ENCODE results near the gene TMEM50B. TPM values are rescaled to one million over a fixed set of nuclear protein-coding genes. Genes with fewer than 3 reads are reported as not detected.

Gene TMEM50B
- total and polyA plus RNA-seq, 5 donors = 37.0 to 49.3 (median 40.7) TPM

DNA sequence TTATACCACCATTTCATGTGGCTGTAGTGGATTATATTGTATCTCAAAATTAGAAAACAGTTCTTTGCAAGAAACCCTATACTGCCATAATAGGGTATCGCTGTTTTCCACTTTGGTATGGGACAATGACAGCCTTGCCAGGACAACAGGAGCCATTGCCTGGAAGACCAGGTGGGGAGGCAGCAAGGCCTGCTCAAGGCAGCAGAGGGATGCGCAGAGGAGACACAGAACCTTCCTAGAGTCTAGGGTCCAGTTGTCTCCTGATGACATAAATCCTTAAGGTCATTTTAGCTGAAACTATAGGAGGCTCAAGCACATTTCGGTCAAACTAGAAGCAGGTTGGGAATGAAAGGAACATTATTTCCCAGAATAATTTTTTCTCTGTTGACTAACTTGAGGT, 48.9 kb downstream of the TMEM50B start:
- intact Hi-C loops (cut with DNase I) = loop anchor here in 1 of 4 donors (10.0 kb wide), 1 partner anchor 226 kb away; no protein-coding TSS in a partner anchor
- no peak overlapping the region for H3K27ac ChIP-seq (ENCODE audit: low read length)
- no peaks in the 10 kb centered on the region for H3K9me3 ChIP-seq (ENCODE audit: control insufficient read depth, low read length)
- DNase-seq = no peak
- no peaks in the 10 kb centered on the region for H3K27me3 ChIP-seq (ENCODE audit: control insufficient read depth, insufficient read depth)
- WGBS = 81% methylated on average over 3 of the region's 3 CpGs
- no peak overlapping the region for H3K4me3 ChIP-seq (ENCODE audit: low read length)
- no peaks in the 10 kb centered on the region for H3K4me1 ChIP-seq (ENCODE audit: control insufficient read depth, insufficient read depth, low read length)
- ATAC-seq = no peak

- Histone ChIP-seq H3K4me3 (ENCODE audit: low read length) (no peak overlapping the region), H3K27me3 (ENCODE audit: control insufficient read depth, insufficient read depth) (no peaks in the 10 kb centered on the region), H3K27ac (ENCODE audit: low read length) (no peak overlapping the region), H3K9me3 (ENCODE audit: control insufficient read depth, low read length) (no peaks in the 10 kb centered on the region), H3K4me1 (ENCODE audit: control insufficient read depth, insufficient read depth, low read length) (no peaks in the 10 kb centered on the region)
- intact Hi-C loops (cut with DNase I) = no loop called here
- DNase-seq (peak in 1 of 3 donors; percentile 37), ATAC-seq (peak; percentile 40 to 50)
- WGBS = 78% methylated on average over 8 of the region's 8 CpGs
Measured at GRCh38 chr21:33428669-33429068, 51.1 kb downstream of the TMEM50B start.

DNA sequence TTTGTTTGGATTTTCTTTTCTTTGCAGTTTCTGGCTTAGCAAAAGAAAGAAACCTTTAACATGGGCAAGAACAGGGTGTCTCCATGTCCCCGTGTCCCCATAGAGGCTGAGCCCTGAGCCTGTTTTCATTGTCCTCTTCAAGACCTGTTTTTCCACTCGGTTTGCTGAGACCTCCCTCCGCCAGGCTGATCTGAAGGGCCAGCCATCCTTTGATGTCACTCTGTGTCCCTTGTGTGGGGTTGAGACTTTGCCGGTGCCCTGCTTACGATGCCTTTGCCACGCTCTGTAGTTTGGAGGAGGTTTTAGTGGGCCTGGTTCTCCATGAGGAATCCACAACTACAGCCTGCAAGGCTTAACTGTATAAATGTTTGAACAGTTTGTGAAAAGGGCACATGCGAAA, 52.7 kb downstream of the TMEM50B start:
- Histone ChIP-seq H3K9me3 (ENCODE audit: control insufficient read depth, low read length) (no peaks in the 10 kb centered on the region), H3K4me1 (ENCODE audit: control insufficient read depth, insufficient read depth, low read length) (no peaks in the 10 kb centered on the region), H3K4me3 (ENCODE audit: low read length) (no peak overlapping the region), H3K27me3 (ENCODE audit: control insufficient read depth, insufficient read depth) (no peaks in the 10 kb centered on the region), H3K27ac (ENCODE audit: low read length) (no peak overlapping the region)
- intact Hi-C loops (cut with DNase I) = no loop called here
- 84% methylated on average over 7 of the region's 7 CpGs for WGBS
- DNase-seq = no peak
- ATAC-seq = no peak

DNA sequence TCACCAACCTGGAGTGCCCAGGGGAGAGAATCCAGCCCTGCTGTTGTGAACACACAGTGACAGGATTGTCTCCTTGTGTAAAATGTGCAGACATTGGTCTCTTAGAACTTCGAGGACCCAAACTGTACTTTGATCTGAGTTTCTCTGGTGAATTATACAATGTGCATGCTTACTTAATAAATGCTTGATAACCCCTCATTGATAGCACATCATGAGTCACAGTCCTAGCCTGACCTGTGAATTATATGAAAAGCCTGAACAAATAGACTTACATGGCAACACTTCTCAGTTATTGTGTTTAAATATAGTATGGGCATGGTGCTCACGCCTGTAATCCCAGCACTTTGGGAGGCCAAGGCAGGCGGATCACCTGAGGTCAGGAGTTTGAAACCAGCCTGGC, 53.9 kb downstream of the TMEM50B start:
- ATAC-seq = no peak
- intact Hi-C loops (cut with DNase I) = no loop called here

GRCh38 chr21:33424214-33424613, 55.6 kb downstream of the TMEM50B start:
- no peaks in the 10 kb centered on the region for H3K27me3 ChIP-seq (ENCODE audit: control insufficient read depth, insufficient read depth)
- no peaks in the 10 kb centered on the region for H3K9me3 ChIP-seq (ENCODE audit: control insufficient read depth, low read length)
- H3K4me3 ChIP-seq (ENCODE audit: low read length) = no peak overlapping the region
- ATAC-seq (no peak), DNase-seq (no peak)
- intact Hi-C loops (cut with DNase I) = no loop called here
- 93% methylated on average over 9 of the region's 9 CpGs for WGBS
- H3K27ac ChIP-seq (ENCODE audit: low read length) = no peak overlapping the region
- peaks cover 6% of the 10 kb centered on the region for H3K4me1 ChIP-seq (ENCODE audit: control insufficient read depth, insufficient read depth, low read length)

More for the DNA sequence above, 53.9 kb downstream of the TMEM50B start:
- WGBS = 91% methylated on average over 3 of the region's 3 CpGs
- Histone ChIP-seq H3K27me3 (ENCODE audit: control insufficient read depth, insufficient read depth) (no peaks in the 10 kb centered on the region), H3K4me1 (ENCODE audit: control insufficient read depth, insufficient read depth, low read length) (no peaks in the 10 kb centered on the region), H3K9me3 (ENCODE audit: control insufficient read depth, low read length) (no peaks in the 10 kb centered on the region), H3K27ac (ENCODE audit: low read length) (no peak overlapping the region), H3K4me3 (ENCODE audit: low read length) (no peak overlapping the region)
- DNase-seq = no peak

DNA sequence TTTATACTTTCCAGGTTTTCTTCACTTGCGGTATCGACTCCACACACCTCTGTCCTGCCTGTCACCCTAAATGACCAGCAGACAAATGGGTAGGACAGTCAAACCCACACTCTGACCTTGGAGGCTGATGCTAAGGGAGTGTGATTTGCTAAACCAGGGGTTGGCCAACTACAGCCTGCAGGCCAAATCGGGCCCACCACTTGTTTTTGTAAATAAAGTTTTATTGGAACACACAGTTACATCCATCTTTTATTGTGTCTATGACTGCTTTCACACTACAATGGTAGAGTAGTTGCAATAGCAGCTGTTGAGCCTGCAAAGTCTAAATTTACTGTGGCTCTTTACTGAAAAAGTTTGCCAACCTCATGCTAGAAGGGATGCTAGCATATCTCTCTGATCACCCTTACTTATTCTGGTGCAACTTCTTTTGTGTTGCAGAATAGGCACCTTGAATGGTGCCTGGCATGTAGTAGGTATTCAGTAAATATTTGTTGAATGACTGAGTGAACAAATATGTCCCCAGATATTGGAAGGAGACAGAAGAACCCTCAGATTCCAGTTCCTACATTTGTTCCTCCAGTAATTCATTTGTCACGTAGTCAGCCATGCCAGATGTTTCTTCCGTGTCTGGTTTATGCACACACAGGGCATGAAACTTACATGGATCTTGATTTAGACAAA, 57.9 kb downstream of the TMEM50B start:
- 95% methylated on average over 5 of the region's 5 CpGs for WGBS
- H3K9me3 ChIP-seq (ENCODE audit: control insufficient read depth, low read length) = no peaks in the 10 kb centered on the region
- no peak overlapping the region for H3K27ac ChIP-seq (ENCODE audit: low read length)
- no peaks in the 10 kb centered on the region for H3K27me3 ChIP-seq (ENCODE audit: control insufficient read depth, insufficient read depth)
- DNase-seq (no peak), ATAC-seq (no peak)
- intact Hi-C loops (cut with DNase I) = no loop called here
- H3K4me1 ChIP-seq (ENCODE audit: control insufficient read depth, insufficient read depth, low read length) = peaks cover 6% of the 10 kb centered on the region
- H3K4me3 ChIP-seq (ENCODE audit: low read length) = no peak overlapping the region

- ATAC-seq = peak; percentile 90 to 93
- DNase-seq = peak in 2 of 3 donors; percentile 64 to 77
- intact Hi-C loops (cut with DNase I) = no loop called here
- 81% methylated on average over 12 of the region's 12 CpGs for WGBS
- Histone ChIP-seq H3K4me1 (ENCODE audit: control insufficient read depth, insufficient read depth, low read length) (peaks cover 6% of the 10 kb centered on the region), H3K4me3 (ENCODE audit: low read length) (no peak overlapping the region), H3K9me3 (ENCODE audit: control insufficient read depth, low read length) (no peaks in the 10 kb centered on the region), H3K27me3 (ENCODE audit: control insufficient read depth, insufficient read depth) (no peaks in the 10 kb centered on the region), H3K27ac (ENCODE audit: low read length) (peak overlapping the region; percentile 26)
Measured at GRCh38 chr21:33419538-33420123, 60.1 kb downstream of the TMEM50B start.

GRCh38 chr21:33418691-33419090, 61.1 kb downstream of the TMEM50B start:
- 42% methylated on average over 2 of the region's 2 CpGs for WGBS

GRCh38 chr21:33414926-33415325, 64.8 kb downstream of the TMEM50B start:
- WGBS = 74% methylated on average over 11 of the region's 11 CpGs
- H3K4me1 ChIP-seq (ENCODE audit: control insufficient read depth, insufficient read depth, low read length) = peaks cover 2% of the 10 kb centered on the region
- no peaks in the 10 kb centered on the region for H3K27me3 ChIP-seq (ENCODE audit: control insufficient read depth, insufficient read depth)
- H3K4me3 ChIP-seq (ENCODE audit: low read length) = no peak overlapping the region
- H3K27ac ChIP-seq (ENCODE audit: low read length) = no peak overlapping the region
- no peaks in the 10 kb centered on the region for H3K9me3 ChIP-seq (ENCODE audit: control insufficient read depth, low read length)
- no peak for ATAC-seq
- intact Hi-C loops (cut with DNase I) = no loop called here
- no peak for DNase-seq

More at GRCh38 chr21:33418691-33419090, 61.1 kb downstream of the TMEM50B start:
- ATAC-seq (peak; percentile 54 to 81), DNase-seq (peak; percentile 80 to 94 (median 89))
- Histone ChIP-seq H3K27me3 (ENCODE audit: control insufficient read depth, insufficient read depth) (no peaks in the 10 kb centered on the region), H3K27ac (ENCODE audit: low read length) (no peak overlapping the region), H3K4me3 (ENCODE audit: low read length) (no peak overlapping the region), H3K9me3 (ENCODE audit: control insufficient read depth, low read length) (no peaks in the 10 kb centered on the region), H3K4me1 (ENCODE audit: control insufficient read depth, insufficient read depth, low read length) (peaks cover 6% of the 10 kb centered on the region)
- intact Hi-C loops (cut with DNase I) = no loop called here

DNA sequence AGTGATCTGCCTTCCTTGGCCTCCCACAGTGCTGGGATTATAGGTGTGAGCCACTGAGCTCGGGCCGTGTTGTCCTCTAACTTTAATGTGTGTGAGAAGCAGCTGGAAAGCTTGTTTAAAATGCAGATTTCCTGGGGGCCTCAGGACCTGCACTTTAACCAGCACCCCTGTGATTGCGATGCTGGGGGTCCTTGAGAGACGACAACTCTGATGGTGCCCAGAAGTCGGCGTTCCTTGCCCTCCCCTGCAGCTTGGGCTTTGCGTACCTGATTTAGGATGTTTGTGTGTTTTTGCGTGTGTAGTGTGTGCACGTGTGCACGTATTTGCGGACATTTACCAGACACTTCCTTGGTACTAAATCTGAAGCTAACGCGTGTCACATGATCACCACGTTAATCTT, 65.7 kb downstream of the TMEM50B start:
- no peaks in the 10 kb centered on the region for H3K4me1 ChIP-seq (ENCODE audit: control insufficient read depth, insufficient read depth, low read length)
- DNase-seq = no peak
- WGBS = 85% methylated on average over 14 of the region's 14 CpGs

GRCh38 chr21:33412832-33413519, 66.8 kb downstream of the TMEM50B start:
- Histone ChIP-seq H3K27me3 (ENCODE audit: control insufficient read depth, insufficient read depth) (no peaks in the 10 kb centered on the region), H3K4me1 (ENCODE audit: control insufficient read depth, insufficient read depth, low read length) (no peaks in the 10 kb centered on the region), H3K9me3 (ENCODE audit: control insufficient read depth, low read length) (no peaks in the 10 kb centered on the region), H3K27ac (ENCODE audit: low read length) (no peak overlapping the region), H3K4me3 (ENCODE audit: low read length) (no peak overlapping the region)
- intact Hi-C loops (cut with DNase I) = no loop called here
- 72% methylated on average over 9 of the region's 9 CpGs for WGBS
- no peak for DNase-seq
- ATAC-seq = no peak

More for the DNA sequence above, 65.7 kb downstream of the TMEM50B start:
- Histone ChIP-seq H3K27ac (ENCODE audit: low read length) (no peak overlapping the region), H3K4me3 (ENCODE audit: low read length) (no peak overlapping the region), H3K27me3 (ENCODE audit: control insufficient read depth, insufficient read depth) (no peaks in the 10 kb centered on the region), H3K9me3 (ENCODE audit: control insufficient read depth, low read length) (no peaks in the 10 kb centered on the region)
- intact Hi-C loops (cut with DNase I) = no loop called here
- no peak for ATAC-seq

Data from right cardiac atrium (tissue), 5 donors.